ENCODE measurements around the gene KCNIP4.

DNA sequence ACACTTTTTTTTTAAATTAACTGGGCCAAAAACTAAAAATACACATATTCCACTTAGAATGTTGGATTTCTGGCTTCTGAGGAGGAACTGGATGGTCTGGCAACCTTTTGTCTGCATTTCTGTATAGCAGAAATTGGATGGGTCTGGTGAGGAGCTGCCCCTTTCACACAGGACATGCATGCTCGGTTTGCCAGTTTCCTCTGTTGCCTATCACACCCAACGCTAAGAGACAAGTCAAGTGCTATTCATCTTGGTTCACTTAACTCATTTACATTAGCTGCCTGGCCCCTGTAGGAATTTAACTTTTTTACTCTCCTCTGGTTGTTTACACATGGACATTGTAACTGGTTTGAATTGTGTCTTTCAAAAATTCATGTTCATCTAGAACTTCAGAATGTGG is 1052.6 kb downstream of the KCNIP4 start:
- TF ChIP-seq REST (IDR thresholded peaks at IDR 0.05; ENCODE audit: unreplicated experiment) (no peak), JUNB (IDR thresholded peaks at IDR 0.05; ENCODE audit: unreplicated experiment) (no peak), EZH2 (IDR thresholded peaks at IDR 0.05; ENCODE audit: low read depth, unreplicated experiment) (no peak), CREB1 (CRISPR knock-in tag; IDR thresholded peaks at IDR 0.05; ENCODE audit: low read depth) (no peak), POLR2AphosphoS5 (IDR thresholded peaks at IDR 0.05; ENCODE audit: low read depth) (no peak), EZH2phosphoT487 (IDR thresholded peaks at IDR 0.05; ENCODE audit: unreplicated experiment) (no peak), ZNF114 (CRISPR knock-in tag; IDR thresholded peaks at IDR 0.05) (no peak), ETS1 (IDR thresholded peaks at IDR 0.05) (no peak), ZNF331 (CRISPR knock-in tag; IDR thresholded peaks at IDR 0.05; ENCODE audit: low read depth) (no peak)
- TF ChIP-seq, protein P1, sequence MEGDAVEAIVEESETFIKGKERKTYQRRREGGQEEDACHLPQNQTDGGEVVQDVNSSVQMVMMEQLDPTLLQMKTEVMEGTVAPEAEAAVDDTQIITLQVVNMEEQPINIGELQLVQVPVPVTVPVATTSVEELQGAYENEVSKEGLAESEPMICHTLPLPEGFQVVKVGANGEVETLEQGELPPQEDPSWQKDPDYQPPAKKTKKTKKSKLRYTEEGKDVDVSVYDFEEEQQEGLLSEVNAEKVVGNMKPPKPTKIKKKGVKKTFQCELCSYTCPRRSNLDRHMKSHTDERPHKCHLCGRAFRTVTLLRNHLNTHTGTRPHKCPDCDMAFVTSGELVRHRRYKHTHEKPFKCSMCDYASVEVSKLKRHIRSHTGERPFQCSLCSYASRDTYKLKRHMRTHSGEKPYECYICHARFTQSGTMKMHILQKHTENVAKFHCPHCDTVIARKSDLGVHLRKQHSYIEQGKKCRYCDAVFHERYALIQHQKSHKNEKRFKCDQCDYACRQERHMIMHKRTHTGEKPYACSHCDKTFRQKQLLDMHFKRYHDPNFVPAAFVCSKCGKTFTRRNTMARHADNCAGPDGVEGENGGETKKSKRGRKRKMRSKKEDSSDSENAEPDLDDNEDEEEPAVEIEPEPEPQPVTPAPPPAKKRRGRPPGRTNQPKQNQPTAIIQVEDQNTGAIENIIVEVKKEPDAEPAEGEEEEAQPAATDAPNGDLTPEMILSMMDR (conservative IDR thresholded peaks at IDR 0.05; ENCODE audit: low read depth in 2 of 2) = no peak
